GM23248 (cell line): ENCODE results near the gene DNAAF3. TPM values are rescaled to one million over a fixed set of nuclear protein-coding genes. Genes with fewer than 3 reads are reported as not detected.

Source experiments
- DNase-seq: peaks from one replicate; pipeline ENCODE4 v3.0.0-alpha.2; 2015
- H2AFZ ChIP-seq: fragments of 200-600 bp; sonication (generic); 2 replicates; pipeline ENCODE4 v1.6.1; 2016; ENCODE audit warnings: antibody characterized with exemption
- H3F3A ChIP-seq: fragments of 200-600 bp; sonication (generic); 2 replicates; pipeline ENCODE4 v1.6.1; 2016; ENCODE audit warnings: mild to moderate bottlenecking, antibody characterized with exemption, mixed run types; ENCODE audit not compliant: insufficient read depth
- H3K27ac ChIP-seq: fragments of 200-600 bp; sonication (generic); 2 replicates; pipeline ENCODE4 v1.5.1; 2016; ENCODE audit warnings: mild to moderate bottlenecking
- H3K27me3 ChIP-seq: fragments of 200-600 bp; sonication (generic); replicated peaks from 2 replicates; pipeline ENCODE4 v1.6.1; 2016; ENCODE audit warnings: mild to moderate bottlenecking; ENCODE audit not compliant: insufficient read depth
- H3K36me3 ChIP-seq: fragments of 200-600 bp; sonication (generic); 2 replicates; pipeline ENCODE4 v1.6.1; 2016; ENCODE audit warnings: low read depth, mild to moderate bottlenecking
- H3K4me1 ChIP-seq: fragments of 200-600 bp; sonication (generic); 2 replicates; pipeline ENCODE4 v1.6.1; 2016; ENCODE audit warnings: mild to moderate bottlenecking; ENCODE audit not compliant: insufficient read depth
- H3K4me2 ChIP-seq: fragments of 200-600 bp; sonication (generic); one replicate; pipeline ENCODE4 v1.6.1; 2016; ENCODE audit warnings: mild to moderate bottlenecking; ENCODE audit not compliant: unreplicated experiment
- H3K4me3 ChIP-seq: fragments of 200-600 bp; sonication (generic); 2 replicates; pipeline ENCODE4 v1.5.1; 2016; ENCODE audit warnings: mild to moderate bottlenecking
- H3K79me2 ChIP-seq: fragments of 200-600 bp; sonication (generic); 2 replicates; pipeline ENCODE4 v1.6.1; 2016; ENCODE audit warnings: mild to moderate bottlenecking; ENCODE audit not compliant: insufficient read depth
- H3K9ac ChIP-seq: fragments of 200-600 bp; sonication (generic); 2 replicates; pipeline ENCODE4 v1.6.1; 2016; ENCODE audit warnings: mild to moderate bottlenecking
- H3K9me2 ChIP-seq: fragments of 200-600 bp; sonication (generic); 2 replicates; pipeline ENCODE4 v1.6.1; 2016; ENCODE audit warnings: mixed run types, mild to moderate bottlenecking, moderate library complexity; ENCODE audit not compliant: insufficient read depth
- H3K9me3 ChIP-seq: fragments of 200-600 bp; sonication (generic); one replicate; pipeline ENCODE4 v1.6.1; 2017; ENCODE audit warnings: low read depth
- H4K20me1 ChIP-seq: fragments of 200-600 bp; sonication (generic); 2 replicates; pipeline ENCODE4 v1.6.0; 2016; ENCODE audit not compliant: insufficient read depth
- EZH2 ChIP-seq: fragments of 200-600 bp; sonication (generic); IDR thresholded peaks from 2 replicates; pipeline ENCODE4 v1.6.1; 2018; ENCODE audit warnings: antibody characterized with exemption, mild to moderate bottlenecking; ENCODE audit not compliant: insufficient read depth, poor library complexity, severe bottlenecking
- EZH2phosphoT487 ChIP-seq: fragments of 200-600 bp; sonication (generic); IDR thresholded peaks from 2 replicates; pipeline ENCODE4 v1.6.1; 2018; ENCODE audit warnings: antibody characterized with exemption, moderate library complexity, mild to moderate bottlenecking, low read depth; ENCODE audit not compliant: insufficient read depth
- WGBS, 2 experiments: methylation state at CpG; one replicate each; pipeline ENCODE4 v1.1.6; 2015 to 2017; ENCODE audit warnings: low lambda C conversion rate in 2 of 2, low coverage in 1 of 2; ENCODE audit errors: missing lambda C conversion rate in 2 of 2; 5-methylcytosine and 5-hydroxymethylcytosine counted together
- in situ Hi-C: fragments of 300-500 bp; cut with MboI; formaldehyde crosslinking; loops from 2 replicates; pipeline ENCODE4 v1.15.0; 2020
- polyA plus RNA-seq: library from polyadenylated mRNA; unstranded; fragments of >200 nt; fragmentation: Nextera tagmentation; extraction: Ambion mirVana; gene quantifications from 2 replicates; pipeline ENCODE4 v1.2.1, GENCODE V29; 2016
- total RNA-seq: library from RNA; depleted of rRNA; stranded (reverse); fragments of >200 nt; shearing (Covaris generic); gene quantifications from 2 replicates; pipeline ENCODE4 v1.2.3, GENCODE V29; 2014

The DNAAF3 gene
- total and polyA plus RNA-seq, 2 experiments from 2014 or later = 0.22 to 0.39 TPM

- Histone ChIP-seq H2AFZ (0 out of 2 replicates have a peak overlapping the region, but pooled peaks have one; percentile 27), H3K4me3 (no peak overlapping the region), H3K4me2 (no peak overlapping the region), H3K36me3 (no peaks in the 10 kb centered on the region), H4K20me1 (no peaks in the 10 kb centered on the region), H3K27me3 (no peaks in the 10 kb centered on the region), H3K79me2 (no peaks in the 10 kb centered on the region), H3K4me1 (peaks cover 12% of the 10 kb centered on the region; the same call in 1 of the 2 replicates), H3K9ac (peak overlapping the region; percentile 72), H3K27ac (peak overlapping the region; percentile 89), H3F3A (peaks cover 8% of the 10 kb centered on the region; the same call in 1 of the 2 replicates), H3K9me3 (no peaks in the 10 kb centered on the region), H3K9me2 (no peaks in the 10 kb centered on the region)
- WGBS, 2 experiments = 55% methylated on average over 8 of the region's 8 CpGs
- no peak for TF ChIP-seq EZH2phosphoT487
- no peak for TF ChIP-seq EZH2
- in situ Hi-C loops = no loop called here
- DNase-seq = no peak
Measured at GRCh38 chr19:55188625-55189024, 22.2 kb upstream of the DNAAF3 start.

DNA sequence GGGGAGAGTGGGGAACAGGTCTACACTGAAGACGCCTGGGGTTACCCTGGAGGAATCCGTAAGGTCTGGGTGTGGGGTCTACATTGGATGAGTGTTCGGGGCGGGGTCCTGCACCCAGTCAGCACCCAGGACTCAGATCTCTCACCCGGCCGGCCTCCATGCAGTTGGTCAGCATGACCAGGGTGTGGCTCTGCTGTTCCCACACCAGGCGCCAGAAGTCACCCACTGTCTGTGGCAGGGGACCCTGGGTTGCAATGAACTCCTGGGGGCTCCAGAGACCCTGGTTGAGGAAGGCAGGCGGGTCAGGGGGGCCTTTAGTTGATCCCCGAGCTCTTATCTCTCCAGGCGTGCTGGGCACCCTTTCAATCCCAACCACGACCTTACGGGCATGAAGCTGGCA is 19.7 kb upstream of the DNAAF3 start:
- Histone ChIP-seq H3K4me2 (no peak overlapping the region), H3K27ac (no peak overlapping the region), H3K9ac (no peak overlapping the region), H3K36me3 (no peaks in the 10 kb centered on the region), H3K79me2 (no peaks in the 10 kb centered on the region), H3K4me3 (no peak overlapping the region), H3K27me3 (no peaks in the 10 kb centered on the region), H4K20me1 (no peaks in the 10 kb centered on the region), H3F3A (peaks cover 8% of the 10 kb centered on the region; the same call in 1 of the 2 replicates), H2AFZ (no peak overlapping the region), H3K9me3 (no peaks in the 10 kb centered on the region), H3K4me1 (peaks cover 12% of the 10 kb centered on the region; the same call in 1 of the 2 replicates), H3K9me2 (no peaks in the 10 kb centered on the region)
- DNase-seq = no peak
- WGBS, 2 experiments = 35 to 39% methylated on average over 11 to 12 of the region's 12 CpGs
- no peak for TF ChIP-seq EZH2phosphoT487
- TF ChIP-seq EZH2 = no peak
- in situ Hi-C loops = no loop called here

GRCh38 chr19:55181740-55182139 is 15.3 kb upstream of the DNAAF3 start:
- TF ChIP-seq EZH2phosphoT487 (no peak), EZH2 (no peak)
- Histone ChIP-seq H3K27me3 (peaks cover 6% of the 10 kb centered on the region; the same call in 1 of the 2 replicates), H3K9ac (no peak overlapping the region), H4K20me1 (no peaks in the 10 kb centered on the region), H3K9me2 (no peaks in the 10 kb centered on the region), H3K79me2 (no peaks in the 10 kb centered on the region), H3K4me2 (no peak overlapping the region), H3K4me1 (0 out of 2 replicates have a peak, but pooled peaks cover 6% of the 10 kb centered on the region), H3K27ac (no peak overlapping the region), H3F3A (no peaks in the 10 kb centered on the region), H3K4me3 (no peak overlapping the region), H2AFZ (no peak overlapping the region), H3K9me3 (no peaks in the 10 kb centered on the region), H3K36me3 (no peaks in the 10 kb centered on the region)
- no peak for DNase-seq
- in situ Hi-C loops = no loop called here
- WGBS, 2 experiments = 61 to 62% methylated on average over 19 to 20 of the region's 20 CpGs

GRCh38 chr19:55179606-55180484 is 13.4 kb upstream of the DNAAF3 start, which contains the start of gene SYT5:
TSS of gene SYT5 (minus strand) at chr19:55180289. CDS start at chr19:55179041, 1,248 bp downstream.
- in situ Hi-C loops = no loop called here
- Histone ChIP-seq H3K4me2 (peak within 1 kb of the TSS; percentile 65), H3K27ac (no peak within 1 kb of the TSS)

More at GRCh38 chr19:55179606-55180484, 13.4 kb upstream of the DNAAF3 start, which contains the start of gene SYT5:
- 4% methylated on average over 49 to 59 of the region's 68 CpGs for WGBS, 2 experiments
- no peaks in the 10 kb centered on the region for H3K9me2 ChIP-seq
- TF ChIP-seq EZH2 (no peak), EZH2phosphoT487 (no peak)
- H4K20me1 ChIP-seq = no peaks in the 10 kb centered on the region
- DNase-seq = peak; percentile 59
- peaks cover 6% of the 10 kb centered on the region; the same call in 1 of the 2 replicates for H3K27me3 ChIP-seq
- H3K79me2 ChIP-seq = no peaks in the 10 kb centered on the region
- H3K36me3 ChIP-seq = no peaks in the 10 kb centered on the region
- H3K9ac ChIP-seq = peak within 1 kb of the TSS; percentile 52; the same call in 1 of the 2 replicates
- H3K4me3 ChIP-seq = peak within 1 kb of the TSS; percentile 58
- 0 out of 2 replicates have a peak, but pooled peaks cover 6% of the 10 kb centered on the region for H3K4me1 ChIP-seq
- H3K9me3 ChIP-seq = no peaks in the 10 kb centered on the region
- no peaks in the 10 kb centered on the region for H3F3A ChIP-seq
- H2AFZ ChIP-seq = 0 out of 2 replicates have a peak within 1 kb of the TSS, but pooled peaks have one; percentile 30
